Activated CD4-positive, alpha-beta memory T cell treated with anti-CD3 and anti-CD28 coated beads for 36 hours (primary cell): ENCODE results near the gene TMC6. TPM values are rescaled to one million over a fixed set of nuclear protein-coding genes. Genes with fewer than 3 reads are reported as not detected.
A peak's percentile ranks its signal among the peaks of the same experiment; 100 is the strongest.

Experiments
- CTCF ChIA-PET: fragments of 350-600 bp; sonication (Branson Sonifier 250); formaldehyde crosslinking; loops from one replicate; lab custom pipeline; 2021; ENCODE audit warnings: antibody characterized with exemption, inconsistent platforms; lab: Charles Lee
- POLR2A ChIA-PET: fragments of 350-600 bp; sonication (Branson Sonifier 250); formaldehyde crosslinking; loops from one replicate; lab custom pipeline; 2021; ENCODE audit warnings: antibody characterized with exemption; lab: Charles Lee
- DNase-seq: peaks from one replicate; pipeline ENCODE4 v3.0.0-alpha.2; 2020
- H3K27ac Mint-ChIP-seq: one replicate; pipeline ENCODE4 v1.8.0; 2021; ENCODE audit warnings: mixed read lengths
- H3K27me3 Mint-ChIP-seq: one replicate; pipeline ENCODE4 v1.8.0; 2021; ENCODE audit warnings: mixed read lengths
- H3K36me3 Mint-ChIP-seq: one replicate; pipeline ENCODE4 v1.8.0; 2021; ENCODE audit warnings: mixed read lengths
- H3K4me1 Mint-ChIP-seq: one replicate; pipeline ENCODE4 v1.8.0; 2021; ENCODE audit warnings: low read depth, mixed read lengths
- H3K4me3 Mint-ChIP-seq: one replicate; pipeline ENCODE4 v1.8.0; 2021; ENCODE audit warnings: mild to moderate bottlenecking, mixed read lengths
- H3K9me3 Mint-ChIP-seq: one replicate; pipeline ENCODE4 v1.8.0; 2021; ENCODE audit warnings: mixed read lengths
- intact Hi-C: fragments of 100-400 bp; cut with micrococcal nuclease; formaldehyde crosslinking; loops from one replicate; pipeline ENCODE4 v1.15.1; 2023
- total RNA-seq, 2 experiments: library from RNA; stranded (reverse); gene quantifications; one replicate each; pipeline ENCODE4 v1.2.3, GENCODE V29; 2021

The TMC6 gene
- total RNA-seq, 2 experiments from 2014 or later: 157 to 162 TPM

GRCh38 chr17:78111727-78112517 lies 16.6 kb downstream of the TMC6 start:
- Mint-ChIP-seq H3K27ac (peak overlapping the region; percentile 76), H3K4me3 (no peak overlapping the region)

GRCh38 chr17:78111016-78111726 lies 17.4 kb downstream of the TMC6 start:
- no peak for DNase-seq
- H3K36me3 Mint-ChIP-seq: peaks cover 39% of the 10 kb centered on the region
- H3K4me1 Mint-ChIP-seq: peaks cover 38% of the 10 kb centered on the region
- peak overlapping the region; percentile 51 for H3K27ac Mint-ChIP-seq
- ChIA-PET CTCF (interaction anchor here (1.3 to 3.2 kb wide), 4 partner anchors 19 to 140 kb away, joined by 4 to 16 read pairs (median 10); partner anchors contain the start of gene TMC8), POLR2A (interaction anchor here (0.8 to 1.6 kb wide), 2 partner anchors 13 to 24 kb away, joined by 3 read pairs; no protein-coding TSS in a partner anchor)
- H3K27me3 Mint-ChIP-seq: no peaks in the 10 kb centered on the region
- no peaks in the 10 kb centered on the region for H3K9me3 Mint-ChIP-seq
- intact Hi-C loops: no loop called here
- H3K4me3 Mint-ChIP-seq: no peak overlapping the region

More at GRCh38 chr17:78111727-78112517, 16.6 kb downstream of the TMC6 start:
- Mint-ChIP-seq H3K36me3 (peaks cover 41% of the 10 kb centered on the region), H3K4me1 (peaks cover 37% of the 10 kb centered on the region), H3K9me3 (no peaks in the 10 kb centered on the region), H3K27me3 (no peaks in the 10 kb centered on the region)
- ChIA-PET CTCF (interaction anchor here (0.9 to 4.9 kb wide), 11 partner anchors 10 to 139 kb away, joined by 3 to 60 read pairs (median 5); partner anchors contain the start of gene TMC8), POLR2A (interaction anchor here (0.8 to 1.6 kb wide), 2 partner anchors 13 to 23 kb away, joined by 3 read pairs; no protein-coding TSS in a partner anchor)
- DNase-seq: no peak
- intact Hi-C loops: loop anchor here (1.0 to 2.0 kb wide), 2 partner anchors 57 to 64 kb away; partner anchors contain the start of gene SYNGR2

DNA sequence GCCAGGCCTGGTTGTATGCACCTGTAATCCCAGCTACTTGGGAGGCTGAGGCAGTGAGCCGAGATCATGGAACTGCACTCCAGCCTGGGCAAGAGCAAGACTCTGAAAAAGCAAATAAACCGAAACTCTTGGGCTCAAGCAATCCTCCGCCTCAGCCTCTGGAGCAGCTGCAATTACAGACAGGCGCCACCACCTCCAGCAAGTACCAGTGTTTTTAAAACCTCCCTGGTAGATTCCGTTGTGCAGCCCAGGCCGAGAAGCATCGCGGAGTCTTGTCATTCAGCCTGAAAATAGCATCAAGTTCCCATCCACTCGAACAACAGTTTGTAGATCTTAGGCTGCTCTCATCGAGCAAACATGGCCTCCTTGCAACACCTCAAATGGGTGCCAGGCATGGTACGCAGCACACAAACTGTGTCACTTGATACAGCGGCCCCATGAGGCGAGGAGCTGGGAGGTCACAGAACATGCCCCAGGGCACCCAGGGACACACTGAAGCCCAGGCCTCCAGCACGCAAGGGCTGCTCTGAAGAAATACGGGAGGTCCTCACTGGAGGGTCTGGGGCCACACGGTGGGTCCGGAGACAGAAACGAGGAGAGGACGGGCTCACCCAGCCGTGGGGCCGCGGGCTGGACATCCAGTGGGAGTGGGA lies 18.1 kb downstream of the TMC6 start:
- H3K36me3 Mint-ChIP-seq: peaks cover 39% of the 10 kb centered on the region
- DNase-seq: no peak
- no peaks in the 10 kb centered on the region for H3K9me3 Mint-ChIP-seq
- CTCF ChIA-PET: interaction anchor here (1.3 kb wide), 2 partner anchors 76 to 141 kb away, joined by 4 to 5 read pairs; no protein-coding TSS in a partner anchor
- intact Hi-C loops: no loop called here
- no peaks in the 10 kb centered on the region for H3K27me3 Mint-ChIP-seq
- POLR2A ChIA-PET: no interaction called here
- peaks cover 38% of the 10 kb centered on the region for H3K4me1 Mint-ChIP-seq
- peak overlapping the region; percentile 45 for H3K27ac Mint-ChIP-seq
- H3K4me3 Mint-ChIP-seq: no peak overlapping the region

DNA sequence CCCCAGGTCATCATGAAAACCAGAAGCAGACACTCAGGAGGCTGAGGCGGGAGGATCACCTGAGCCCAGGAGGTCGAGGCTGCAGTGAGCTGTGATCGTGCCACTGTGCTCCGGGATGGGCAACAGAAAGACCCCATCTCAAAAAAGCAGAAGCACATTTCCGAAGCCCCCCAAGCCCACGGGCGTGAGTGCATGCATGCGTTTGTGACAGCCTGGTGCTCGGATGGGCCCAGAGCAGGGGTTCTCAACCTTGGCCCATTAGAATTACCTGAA lies 19.1 kb downstream of the TMC6 start:
- ChIA-PET POLR2A (no interaction called here), CTCF (interaction anchor here (0.7 kb wide), 1 partner anchor 63 kb away, joined by 3 read pairs; no protein-coding TSS in a partner anchor)
- intact Hi-C loops: no loop called here
- no peak overlapping the region for H3K27ac Mint-ChIP-seq
- H3K36me3 Mint-ChIP-seq: peaks cover 39% of the 10 kb centered on the region
- no peaks in the 10 kb centered on the region for H3K9me3 Mint-ChIP-seq
- no peak for DNase-seq
- H3K27me3 Mint-ChIP-seq: no peaks in the 10 kb centered on the region
- peaks cover 35% of the 10 kb centered on the region for H3K4me1 Mint-ChIP-seq
- H3K4me3 Mint-ChIP-seq: no peak overlapping the region

DNA sequence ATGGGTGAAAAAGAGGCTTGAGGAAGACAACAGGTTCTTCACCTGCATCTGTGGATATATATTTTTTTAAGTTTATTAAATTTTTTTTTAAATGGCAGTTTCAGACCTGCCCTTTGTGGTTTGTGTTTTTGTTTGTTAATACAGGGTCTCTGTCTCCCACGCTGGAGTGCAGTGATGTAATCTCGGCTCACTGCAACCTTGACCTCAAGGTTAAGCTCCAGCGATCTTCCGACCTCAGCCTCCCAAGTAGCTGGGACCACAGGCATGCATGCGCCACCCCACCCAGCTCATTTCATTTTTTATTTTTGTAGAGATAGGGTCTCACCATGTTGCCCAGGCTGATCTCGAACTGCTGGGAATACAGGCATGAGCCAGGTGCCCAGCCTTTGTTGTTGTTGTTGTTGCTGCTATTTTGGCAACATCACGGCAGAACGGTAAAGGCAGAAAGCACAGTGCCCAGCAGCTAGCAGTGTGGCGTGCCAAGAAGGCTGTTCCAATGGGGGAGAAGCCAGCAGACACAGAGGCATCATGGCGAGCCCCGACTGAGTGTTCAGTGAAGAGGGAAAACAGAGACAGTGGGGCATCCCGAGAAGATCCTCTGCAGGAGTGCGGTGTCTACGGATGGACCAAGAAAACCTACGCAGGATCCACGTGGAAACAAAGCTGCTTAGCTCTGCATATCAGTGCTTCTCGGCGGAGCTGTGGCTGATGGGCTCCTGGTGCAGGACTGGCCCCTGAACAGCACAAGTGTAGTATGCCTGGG lies 19.6 kb downstream of the TMC6 start:
- peaks cover 34% of the 10 kb centered on the region for H3K36me3 Mint-ChIP-seq
- no peaks in the 10 kb centered on the region for H3K27me3 Mint-ChIP-seq
- CTCF ChIA-PET: no interaction called here
- DNase-seq: no peak
- H3K27ac Mint-ChIP-seq: no peak overlapping the region
- POLR2A ChIA-PET: no interaction called here
- intact Hi-C loops: no loop called here
- H3K4me3 Mint-ChIP-seq: no peak overlapping the region
- H3K4me1 Mint-ChIP-seq: peaks cover 29% of the 10 kb centered on the region
- no peaks in the 10 kb centered on the region for H3K9me3 Mint-ChIP-seq

GRCh38 chr17:78107976-78108725 lies 20.4 kb downstream of the TMC6 start:
- H3K36me3 Mint-ChIP-seq: peaks cover 28% of the 10 kb centered on the region
- ChIA-PET CTCF (interaction anchor here (0.5 kb wide), 1 partner anchor 29 kb away, joined by 3 read pairs; no protein-coding TSS in a partner anchor), POLR2A (no interaction called here)
- intact Hi-C loops: no loop called here
- H3K4me3 Mint-ChIP-seq: no peak overlapping the region
- H3K9me3 Mint-ChIP-seq: no peaks in the 10 kb centered on the region
- peaks cover 22% of the 10 kb centered on the region for H3K4me1 Mint-ChIP-seq
- H3K27ac Mint-ChIP-seq: peak overlapping the region; percentile 67
- no peak for DNase-seq
- H3K27me3 Mint-ChIP-seq: no peaks in the 10 kb centered on the region

- ChIA-PET CTCF (interaction anchor here (0.6 to 0.7 kb wide), 2 partner anchors 69 to 85 kb away, joined by 3 read pairs; no protein-coding TSS in a partner anchor), POLR2A (no interaction called here)
- Mint-ChIP-seq H3K36me3 (peaks cover 23% of the 10 kb centered on the region), H3K27me3 (no peaks in the 10 kb centered on the region), H3K27ac (peak overlapping the region; percentile 67), H3K4me3 (no peak overlapping the region), H3K4me1 (peaks cover 16% of the 10 kb centered on the region), H3K9me3 (no peaks in the 10 kb centered on the region)
- intact Hi-C loops: no loop called here
- peak; percentile 40 for DNase-seq
These were observed 21.1 kb downstream of the TMC6 start for GRCh38 chr17:78107457-78107856.

GRCh38 chr17:78106211-78106610 lies 22.3 kb downstream of the TMC6 start:
- peaks cover 19% of the 10 kb centered on the region for H3K36me3 Mint-ChIP-seq
- H3K27me3 Mint-ChIP-seq: no peaks in the 10 kb centered on the region
- CTCF ChIA-PET: interaction anchor here (0.6 kb wide), 1 partner anchor 236 kb away, joined by 4 read pairs; no protein-coding TSS in a partner anchor
- no peak overlapping the region for H3K4me3 Mint-ChIP-seq
- POLR2A ChIA-PET: no interaction called here
- no peak overlapping the region for H3K27ac Mint-ChIP-seq
- no peak for DNase-seq
- intact Hi-C loops: no loop called here
- H3K4me1 Mint-ChIP-seq: peaks cover 14% of the 10 kb centered on the region
- H3K9me3 Mint-ChIP-seq: no peaks in the 10 kb centered on the region

DNA sequence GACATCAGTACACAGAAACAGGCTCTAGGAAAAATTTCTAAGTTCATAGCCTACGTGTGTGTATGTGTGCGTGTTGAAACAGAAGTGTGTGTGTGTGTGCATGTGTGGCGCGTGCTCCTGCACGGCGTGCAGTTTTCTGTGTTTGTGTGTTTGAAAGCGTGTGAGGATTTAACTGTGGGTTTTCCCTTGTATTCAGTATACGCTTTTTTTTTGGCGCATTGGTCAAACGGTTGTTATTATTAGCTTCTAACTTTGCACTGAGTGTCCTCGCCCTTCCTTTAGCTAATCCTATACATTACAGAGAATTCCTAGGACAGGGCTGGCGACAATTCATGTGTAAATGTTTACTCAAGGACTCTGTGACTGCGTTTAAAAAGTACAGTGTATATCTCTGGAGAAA lies 23.0 kb downstream of the TMC6 start:
- DNase-seq: no peak
- Mint-ChIP-seq H3K27ac (no peak overlapping the region), H3K4me1 (peaks cover 14% of the 10 kb centered on the region), H3K27me3 (no peaks in the 10 kb centered on the region), H3K9me3 (no peaks in the 10 kb centered on the region), H3K4me3 (no peak overlapping the region), H3K36me3 (peaks cover 15% of the 10 kb centered on the region)
- ChIA-PET CTCF (no interaction called here), POLR2A (no interaction called here)
- intact Hi-C loops: no loop called here

DNA sequence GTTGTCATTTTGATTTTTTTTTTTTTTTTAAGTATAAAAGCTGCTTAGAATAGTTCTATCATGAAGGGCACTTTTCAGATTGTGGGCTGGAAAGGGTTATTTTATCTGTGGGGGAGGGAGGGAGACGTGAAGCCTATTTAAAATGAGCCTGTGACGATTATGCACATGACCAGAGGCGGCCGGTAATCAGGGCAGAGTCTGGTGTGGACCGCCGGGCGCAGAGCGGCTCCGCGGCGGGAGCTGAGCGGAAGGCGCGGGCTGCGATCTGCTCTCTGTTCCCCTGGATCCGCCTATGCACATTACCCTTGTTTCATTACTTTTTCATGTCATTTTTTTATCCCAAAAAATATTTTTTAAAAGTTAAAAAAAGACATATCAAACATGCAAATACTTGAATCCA lies 23.5 kb downstream of the TMC6 start:
- DNase-seq: no peak
- Mint-ChIP-seq H3K4me3 (no peak overlapping the region), H3K27me3 (no peaks in the 10 kb centered on the region), H3K9me3 (no peaks in the 10 kb centered on the region), H3K4me1 (peaks cover 14% of the 10 kb centered on the region), H3K36me3 (peaks cover 12% of the 10 kb centered on the region), H3K27ac (no peak overlapping the region)
- ChIA-PET POLR2A (no interaction called here), CTCF (no interaction called here)
- intact Hi-C loops: no loop called here

- Mint-ChIP-seq H3K4me1 (peaks cover 14% of the 10 kb centered on the region), H3K9me3 (no peaks in the 10 kb centered on the region), H3K27me3 (no peaks in the 10 kb centered on the region), H3K36me3 (peaks cover 16% of the 10 kb centered on the region), H3K27ac (no peak overlapping the region), H3K4me3 (no peak overlapping the region)
- intact Hi-C loops: no loop called here
- POLR2A ChIA-PET: no interaction called here
- DNase-seq: no peak
- CTCF ChIA-PET: no interaction called here
These were observed 24.0 kb downstream of the TMC6 start for GRCh38 chr17:78104540-78104941.
